Medulla oblongata (tissue), 1 donor: ENCODE data around the gene FPGS.
"Not testable (repeated sequence)": the region's sequence is repeated elsewhere in the genome, so short reads cannot be mapped to it uniquely, and the experiment has no call there.

Source experiments
- DNase-seq: peaks from one replicate; pipeline ENCODE4 v3.0.0-alpha.2; 2015; ENCODE audit errors: extremely low spot score

The FPGS gene

GRCh38 chr9:127812936-127813675 is 10.4 kb downstream of the FPGS start:
- no peak for DNase-seq

- DNase-seq, result no peak
Observed at GRCh38 chr9:127813686-127814226, 11.1 kb downstream of the FPGS start.

GRCh38 chr9:127814619-127815511 is 12.2 kb downstream of the FPGS start:
- DNase-seq, result no peak

- DNase-seq, result no peak
Observed at GRCh38 chr9:127815512-127816361, 13.1 kb downstream of the FPGS start.

- DNase-seq, result no peak
Observed at GRCh38 chr9:127816362-127816725, 13.7 kb downstream of the FPGS start.

GRCh38 chr9:127816728-127817127 is 14.0 kb downstream of the FPGS start:
- DNase-seq, result no peak

GRCh38 chr9:127817881-127818434 is 15.3 kb downstream of the FPGS start:
- DNase-seq, result no peak

- DNase-seq, result no peak
Observed at GRCh38 chr9:127818574-127818973, 15.9 kb downstream of the FPGS start.

- DNase-seq, result no peak
Observed at GRCh38 chr9:127822108-127822507, 19.4 kb downstream of the FPGS start.

GRCh38 chr9:127825319-127826051 is 22.8 kb downstream of the FPGS start:
- no peak for DNase-seq

GRCh38 chr9:127826253-127826913 is 23.7 kb downstream of the FPGS start:
- DNase-seq, result no peak

- DNase-seq, result peak; percentile 58
Observed at GRCh38 chr9:127828262-127829031, 25.8 kb downstream of the FPGS start.

- DNase-seq, result no peak
Observed at GRCh38 chr9:127829205-127829906, 26.7 kb downstream of the FPGS start.

GRCh38 chr9:127832248-127832647 is 29.6 kb downstream of the FPGS start:
- no peak for DNase-seq

GRCh38 chr9:127833555-127833954 is 30.9 kb downstream of the FPGS start:
- peak; percentile 12 for DNase-seq

GRCh38 chr9:127835991-127836516 is 33.4 kb downstream of the FPGS start:
- peak; percentile 29 for DNase-seq

- not testable (repeated sequence) for DNase-seq
Observed at GRCh38 chr9:127836561-127836960, 33.9 kb downstream of the FPGS start.

- DNase-seq, result no peak
Observed at GRCh38 chr9:127837346-127837745, 34.7 kb downstream of the FPGS start.
